SU-DHL-6 (cell line): ENCODE measurements around the gene MRPL39.

Experiments
- EZH2phosphoT487 ChIP-seq: fragments of 200-600 bp; sonication (generic), shearing (Covaris generic); conservative IDR thresholded peaks from 2 replicates; pipeline ENCODE4 v1.6.1; 2018; ENCODE audit warnings: mild to moderate bottlenecking, antibody characterized with exemption, low read length, moderate library complexity, mixed read lengths
- TF ChIP-seq, protein P1 (sequence below): fragments of 200-600 bp; sonication (generic); IDR thresholded peaks from one replicate; pipeline ENCODE4 v1.5.1; 2017; ENCODE audit warnings: antibody characterized with exemption, mild to moderate bottlenecking, low read length, moderate library complexity; ENCODE audit not compliant: insufficient read depth, poor library complexity, severe bottlenecking

DNA sequence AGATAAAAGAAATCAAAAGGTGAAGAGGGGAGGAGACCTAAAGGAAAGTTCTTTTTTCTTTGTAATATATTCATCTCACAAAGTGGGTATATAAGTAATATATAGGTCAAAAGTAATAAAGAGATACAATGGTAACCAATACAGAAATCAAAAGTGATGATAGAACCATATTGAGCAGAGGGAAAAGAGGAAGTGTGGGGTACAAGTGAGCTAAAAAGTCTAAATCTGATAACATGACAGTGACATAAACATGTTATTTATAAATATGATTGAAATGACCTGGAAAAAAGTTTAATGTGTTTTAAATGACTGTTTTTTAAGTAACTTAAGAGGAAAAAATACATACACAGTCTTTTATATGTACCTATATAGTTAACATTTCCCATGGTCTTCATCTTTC lies 70.5 kb downstream of the MRPL39 start:
- TF ChIP-seq, protein P1, sequence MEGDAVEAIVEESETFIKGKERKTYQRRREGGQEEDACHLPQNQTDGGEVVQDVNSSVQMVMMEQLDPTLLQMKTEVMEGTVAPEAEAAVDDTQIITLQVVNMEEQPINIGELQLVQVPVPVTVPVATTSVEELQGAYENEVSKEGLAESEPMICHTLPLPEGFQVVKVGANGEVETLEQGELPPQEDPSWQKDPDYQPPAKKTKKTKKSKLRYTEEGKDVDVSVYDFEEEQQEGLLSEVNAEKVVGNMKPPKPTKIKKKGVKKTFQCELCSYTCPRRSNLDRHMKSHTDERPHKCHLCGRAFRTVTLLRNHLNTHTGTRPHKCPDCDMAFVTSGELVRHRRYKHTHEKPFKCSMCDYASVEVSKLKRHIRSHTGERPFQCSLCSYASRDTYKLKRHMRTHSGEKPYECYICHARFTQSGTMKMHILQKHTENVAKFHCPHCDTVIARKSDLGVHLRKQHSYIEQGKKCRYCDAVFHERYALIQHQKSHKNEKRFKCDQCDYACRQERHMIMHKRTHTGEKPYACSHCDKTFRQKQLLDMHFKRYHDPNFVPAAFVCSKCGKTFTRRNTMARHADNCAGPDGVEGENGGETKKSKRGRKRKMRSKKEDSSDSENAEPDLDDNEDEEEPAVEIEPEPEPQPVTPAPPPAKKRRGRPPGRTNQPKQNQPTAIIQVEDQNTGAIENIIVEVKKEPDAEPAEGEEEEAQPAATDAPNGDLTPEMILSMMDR = no peak
- no peak for TF ChIP-seq EZH2phosphoT487
